Loucy (cell line): ENCODE measurements around the gene SH3RF3.

Source experiments
- CTCF ChIP-seq: fragments of 200-600 bp; sonication (generic); conservative IDR thresholded peaks from 2 replicates; pipeline ENCODE4 v1.5.1; 2014; ENCODE audit warnings: mild to moderate bottlenecking, antibody characterized with exemption, low read length
- EZH2phosphoT487 ChIP-seq: fragments of 200-600 bp; IDR thresholded peaks from 2 replicates; pipeline ENCODE4 v1.6.1; 2018; ENCODE audit warnings: antibody characterized with exemption, mild to moderate bottlenecking, moderate library complexity, borderline replicate concordance

- TF ChIP-seq CTCF: no peak
- TF ChIP-seq EZH2phosphoT487: no peak
These were observed 384.2 kb downstream of the SH3RF3 start for GRCh38 chr2:109513230-109513629.
